ENCODE data around the gene LRP1-AS.

Gene LRP1-AS

DNA sequence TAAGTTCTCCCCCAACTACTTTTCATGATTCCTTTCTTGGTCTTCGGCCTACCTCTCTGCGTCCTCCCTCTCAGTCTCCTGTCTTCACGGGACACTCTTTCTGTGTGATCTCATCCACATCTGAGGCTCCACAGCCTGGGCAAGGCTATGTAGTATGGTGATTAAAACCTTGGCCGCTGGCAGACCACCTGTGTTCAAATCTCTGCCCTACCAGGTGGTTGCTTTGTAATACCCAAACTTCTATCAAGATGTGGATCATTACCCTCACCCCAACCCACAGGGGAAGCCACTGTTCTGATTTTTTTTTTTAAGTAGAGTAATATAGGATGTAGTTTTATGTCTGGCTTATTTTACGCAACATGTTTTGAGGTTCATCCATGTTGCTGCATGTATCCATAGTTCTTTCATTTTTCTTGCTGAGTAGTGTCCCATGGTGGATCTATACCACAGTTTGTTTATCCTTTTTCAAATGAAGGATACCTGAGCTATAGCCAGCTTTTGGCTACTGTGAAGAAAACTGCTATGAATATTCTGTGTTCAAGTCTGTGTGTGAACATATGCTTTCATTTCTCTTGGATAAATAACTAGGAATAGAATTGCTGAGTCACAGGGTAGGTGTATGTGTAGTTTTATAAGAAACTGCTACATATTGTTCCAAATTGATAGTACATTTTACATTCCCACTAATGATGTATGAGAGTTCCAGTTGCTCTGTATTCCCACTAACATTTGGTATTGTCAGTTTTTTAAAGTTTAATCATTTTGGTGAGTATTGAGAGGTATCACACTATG is 27.9 kb downstream of the LRP1-AS start:
- DNase-seq (ENCODE audit: low read depth in 2 of 2), result no peak

DNA sequence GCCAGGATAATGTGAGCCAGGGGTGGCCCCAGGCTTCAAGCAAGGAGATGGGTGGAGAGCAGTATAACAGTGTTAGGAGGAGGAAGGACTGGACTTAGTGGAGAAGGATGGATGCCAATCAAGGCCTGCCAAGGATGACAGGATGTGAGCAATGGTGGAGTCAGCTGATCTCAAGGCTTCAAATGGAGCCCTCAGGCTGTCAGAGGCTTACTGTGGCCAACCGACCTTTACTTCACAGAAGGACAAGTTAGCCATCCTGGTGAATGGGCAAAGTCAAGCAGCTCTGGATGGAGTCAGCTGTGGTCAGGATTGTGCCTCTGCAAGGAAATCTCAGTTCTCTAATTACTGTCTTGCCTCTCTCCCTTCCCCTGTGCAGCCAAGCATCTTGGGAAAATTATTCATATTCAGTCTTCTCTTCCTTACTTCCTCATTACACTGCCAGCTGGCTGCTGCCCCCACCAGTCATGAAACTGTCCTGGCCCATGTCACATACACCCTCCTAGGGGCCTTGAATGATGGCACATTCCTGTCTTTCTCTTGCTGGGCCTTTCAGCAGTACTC is 28.6 kb downstream of the LRP1-AS start:
- no peak for DNase-seq (ENCODE audit: low read depth in 2 of 2)

DNA sequence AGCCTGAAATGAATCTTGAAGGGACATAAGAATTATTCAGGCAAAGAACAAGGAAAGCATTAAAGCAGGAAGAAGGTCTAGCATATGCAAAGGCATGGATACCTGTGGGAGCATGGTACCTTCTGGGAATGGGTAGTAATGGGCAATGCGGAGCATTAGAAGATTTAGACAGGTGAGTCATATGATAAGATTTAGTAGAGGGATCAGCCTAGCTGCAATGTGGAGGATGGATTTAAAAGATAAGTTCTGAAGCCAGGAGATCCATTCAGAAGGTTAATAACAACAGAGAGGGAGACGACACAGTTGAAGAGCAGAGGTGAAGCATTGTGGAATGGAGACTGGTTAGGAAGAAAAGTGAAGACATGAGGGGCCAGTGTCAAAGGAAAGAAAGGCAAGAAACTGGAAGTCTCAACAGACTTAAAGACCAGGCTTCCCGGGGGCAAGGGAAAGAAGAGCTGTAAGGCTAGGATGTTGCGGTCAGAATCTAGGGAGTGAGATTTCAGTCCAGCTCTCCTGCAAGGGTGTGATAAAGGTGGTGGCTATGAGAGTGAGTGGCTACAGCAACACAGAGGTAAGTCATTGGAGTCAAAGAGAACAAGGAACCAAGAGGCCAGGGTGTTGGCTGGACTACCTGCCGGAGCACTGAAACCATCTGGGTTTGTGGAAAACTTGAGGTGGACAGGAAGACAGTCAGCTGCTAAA is 30.7 kb downstream of the LRP1-AS start:
- no peak for DNase-seq (ENCODE audit: low read depth in 2 of 2)

DNA sequence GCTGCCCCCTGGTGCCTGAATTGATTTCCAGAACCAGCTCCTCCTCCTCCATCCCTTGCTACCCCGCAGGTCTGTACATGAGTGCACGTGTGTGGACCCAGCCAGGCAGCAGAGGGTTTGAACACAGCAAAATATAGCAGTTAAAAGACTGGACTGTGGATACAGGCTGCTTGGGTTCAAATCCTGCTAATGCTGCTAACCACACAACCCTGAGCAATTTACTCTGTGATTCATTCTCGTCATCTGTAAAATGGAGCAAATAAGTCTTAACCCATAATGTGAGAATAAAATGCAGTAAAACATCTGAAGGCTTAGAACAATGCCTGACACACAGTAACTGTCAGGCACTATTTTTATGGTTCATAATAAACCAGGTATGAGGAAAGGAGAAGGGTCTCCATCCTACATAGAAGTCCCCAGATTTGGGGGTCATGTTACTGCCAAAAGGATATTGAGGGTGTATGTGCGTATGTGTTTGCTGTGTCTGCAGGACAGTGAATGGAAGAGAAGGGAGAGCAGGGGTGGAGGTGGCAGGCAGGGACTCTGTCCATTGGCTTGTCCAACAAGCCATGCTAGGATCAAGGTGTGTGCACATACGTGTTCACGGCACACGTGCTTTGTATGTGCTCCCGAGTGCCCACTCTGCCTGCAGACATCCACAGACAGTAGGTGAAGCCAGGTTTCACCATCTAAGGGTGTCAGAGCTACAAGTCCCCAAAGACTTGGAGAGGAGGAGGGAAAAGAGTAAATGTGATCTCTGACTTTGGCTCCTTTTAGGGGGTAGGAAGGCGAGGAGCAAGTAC is 34.7 kb downstream of the LRP1-AS start:
- DNase-seq (ENCODE audit: low read depth in 2 of 2), result no peak

DNA sequence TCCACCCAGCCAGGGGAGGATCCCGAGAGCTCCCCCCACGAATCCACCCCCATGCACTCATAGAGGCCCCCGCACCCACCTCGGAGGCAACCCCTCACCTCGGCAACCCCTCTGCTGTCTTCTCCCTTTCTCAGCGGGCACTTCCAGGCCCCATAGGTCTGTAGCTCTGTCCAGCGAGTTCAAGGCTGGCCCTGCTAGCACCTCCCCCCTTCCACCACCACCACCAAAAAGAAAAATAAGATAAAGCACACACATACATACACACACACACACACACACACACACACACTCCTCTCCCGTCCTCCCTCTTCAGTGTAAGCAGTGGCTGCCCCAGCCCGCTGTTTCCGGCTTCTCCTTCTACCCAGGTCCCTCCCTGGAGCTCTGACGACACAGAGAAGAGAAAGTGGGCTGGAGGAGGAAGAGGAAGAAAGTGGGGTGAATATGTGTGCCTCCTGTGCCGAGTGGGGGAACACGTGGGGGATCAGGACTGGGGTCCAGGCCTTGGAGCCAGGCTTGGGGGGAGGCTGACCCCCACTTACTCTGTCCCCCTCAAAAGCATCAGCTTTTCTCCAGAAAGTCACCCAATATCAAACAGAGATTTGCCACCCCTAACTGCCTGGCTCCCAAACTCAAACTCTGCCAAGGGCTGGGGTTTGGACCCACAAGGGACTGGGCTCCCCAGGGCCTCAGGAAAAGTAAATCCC is 36.2 kb downstream of the LRP1-AS start, which contains the start of gene STAT6:
Gene STAT6, minus strand, starts transcription at position 332 of the 704 bp plus-strand sequence. CDS start 3,084 bp downstream, outside the sequence.
- peak; percentile 63 to 78 for DNase-seq (ENCODE audit: low read depth in 2 of 2)

DNA sequence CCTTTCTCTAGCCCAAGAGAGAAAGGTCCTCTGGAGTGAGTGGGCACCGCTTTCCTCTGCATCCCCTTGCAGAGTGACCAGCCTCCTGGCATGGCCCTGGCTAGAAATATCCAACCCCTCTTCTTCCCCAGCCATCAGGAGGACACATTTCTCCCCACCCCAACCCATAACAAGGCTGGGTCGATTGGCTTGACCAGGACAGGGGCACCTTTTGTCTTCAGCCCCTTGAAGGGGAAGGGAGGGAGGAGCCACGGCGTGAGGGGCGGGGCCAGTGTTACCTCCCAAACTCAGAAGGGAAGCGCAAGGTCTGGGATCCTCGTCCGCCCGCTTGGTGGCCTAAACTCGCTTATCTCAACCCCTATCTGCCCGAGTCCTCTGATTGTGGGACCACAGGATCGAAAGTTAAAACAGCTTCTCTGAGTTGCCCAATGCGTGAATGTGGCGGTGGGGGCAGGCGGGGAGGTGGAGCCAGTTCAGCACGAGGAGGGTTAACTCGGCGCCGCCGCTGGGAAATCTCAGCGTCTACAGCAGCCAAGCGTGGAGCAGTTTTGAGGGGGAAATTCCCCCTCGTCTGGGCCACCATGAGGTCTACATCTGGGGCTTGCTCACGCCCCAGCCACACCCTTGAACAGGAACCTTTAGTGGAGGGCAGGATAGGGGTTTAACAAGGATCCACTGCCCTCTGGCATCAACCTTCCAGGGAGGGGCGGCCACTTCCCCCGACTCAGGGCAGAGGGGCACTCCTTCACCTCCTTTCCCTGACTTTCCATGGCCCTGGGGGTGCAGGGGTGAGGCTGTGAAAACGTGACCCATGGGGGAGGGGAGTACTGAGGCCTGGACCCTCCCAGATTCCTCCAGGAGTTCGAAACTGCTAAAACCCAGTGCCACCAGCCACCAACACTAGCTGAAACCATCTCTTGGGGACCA is 37.1 kb downstream of the LRP1-AS start:
- peak; percentile 57 to 67 for DNase-seq (ENCODE audit: low read depth in 2 of 2)

DNA sequence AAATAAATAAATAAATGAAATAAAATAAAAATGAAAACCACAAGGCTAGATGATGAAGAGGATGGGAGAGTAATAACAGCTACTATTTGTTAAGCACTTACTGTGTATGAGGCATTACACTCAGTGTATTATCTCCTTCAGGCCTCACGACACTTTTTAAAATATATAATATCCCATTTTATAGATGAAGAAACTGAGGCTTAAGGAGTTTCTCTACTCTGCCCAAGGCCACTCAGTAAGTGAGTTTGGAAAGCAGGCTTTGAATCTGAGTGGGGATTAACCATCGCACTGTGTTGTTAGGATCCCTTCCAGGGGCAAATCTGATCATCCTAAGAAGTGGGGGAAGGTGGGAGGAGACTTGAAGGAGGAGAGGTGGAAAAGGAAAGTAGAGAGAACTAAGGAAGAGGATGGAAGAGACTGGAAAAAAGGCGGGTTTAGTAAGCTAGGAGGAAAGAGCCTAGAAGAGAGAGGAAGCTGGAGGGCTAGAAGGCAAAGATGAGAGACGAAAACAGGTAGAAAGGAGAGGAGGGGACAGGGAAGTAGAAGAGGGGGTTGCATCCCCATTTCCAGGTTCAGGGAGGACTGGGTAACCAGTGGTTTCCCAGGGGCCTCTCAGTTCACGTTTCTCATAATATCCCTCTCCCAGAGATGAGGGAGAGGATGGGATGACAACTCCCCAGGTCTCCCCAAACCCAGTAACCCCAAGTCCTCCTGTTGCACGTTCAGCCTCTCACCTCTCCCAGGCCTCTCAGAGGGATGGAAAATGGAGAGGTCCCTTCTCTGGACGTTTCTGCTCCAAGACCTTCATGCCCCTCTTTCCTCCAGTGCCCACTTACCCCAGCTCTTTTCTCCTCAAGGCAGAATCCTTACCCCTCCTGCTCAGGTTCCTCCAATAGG is 38.0 kb downstream of the LRP1-AS start:
- DNase-seq (ENCODE audit: low read depth in 2 of 2), result no peak

DNA sequence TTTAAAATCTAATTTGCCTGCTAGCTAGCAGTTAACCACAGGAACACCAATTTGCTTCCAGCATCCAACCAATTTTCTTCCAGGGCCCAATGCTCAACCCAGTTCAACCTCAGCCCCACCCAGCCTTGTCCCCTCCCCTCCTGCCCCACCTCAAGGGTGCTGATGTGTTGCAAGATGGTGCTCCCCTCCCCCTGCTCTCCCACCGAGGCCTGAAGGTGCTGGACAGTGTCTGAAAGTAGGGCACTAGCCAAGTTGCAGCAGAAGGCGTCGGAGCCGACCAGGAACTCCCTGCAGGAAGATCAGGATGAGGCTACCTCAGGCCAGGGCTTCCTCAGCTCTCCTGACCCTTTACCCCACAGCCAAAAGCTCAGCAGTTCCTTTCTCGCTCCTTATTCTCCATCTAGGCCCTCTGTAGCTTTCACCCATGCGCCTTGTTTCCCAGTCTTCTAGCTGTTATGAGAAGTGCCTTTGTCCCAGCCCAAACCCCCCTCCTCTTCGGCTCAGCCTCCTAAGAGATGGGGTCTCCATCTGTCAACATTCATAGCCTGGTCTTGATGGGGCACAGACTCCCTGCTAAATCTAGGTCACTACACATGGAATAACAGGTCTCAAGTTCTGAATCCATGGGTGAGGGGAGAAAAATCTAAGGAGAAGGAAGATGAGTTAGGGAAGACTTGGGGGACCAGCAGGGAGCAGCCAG is 39.8 kb downstream of the LRP1-AS start:
- DNase-seq (ENCODE audit: low read depth in 2 of 2), result no peak

DNA sequence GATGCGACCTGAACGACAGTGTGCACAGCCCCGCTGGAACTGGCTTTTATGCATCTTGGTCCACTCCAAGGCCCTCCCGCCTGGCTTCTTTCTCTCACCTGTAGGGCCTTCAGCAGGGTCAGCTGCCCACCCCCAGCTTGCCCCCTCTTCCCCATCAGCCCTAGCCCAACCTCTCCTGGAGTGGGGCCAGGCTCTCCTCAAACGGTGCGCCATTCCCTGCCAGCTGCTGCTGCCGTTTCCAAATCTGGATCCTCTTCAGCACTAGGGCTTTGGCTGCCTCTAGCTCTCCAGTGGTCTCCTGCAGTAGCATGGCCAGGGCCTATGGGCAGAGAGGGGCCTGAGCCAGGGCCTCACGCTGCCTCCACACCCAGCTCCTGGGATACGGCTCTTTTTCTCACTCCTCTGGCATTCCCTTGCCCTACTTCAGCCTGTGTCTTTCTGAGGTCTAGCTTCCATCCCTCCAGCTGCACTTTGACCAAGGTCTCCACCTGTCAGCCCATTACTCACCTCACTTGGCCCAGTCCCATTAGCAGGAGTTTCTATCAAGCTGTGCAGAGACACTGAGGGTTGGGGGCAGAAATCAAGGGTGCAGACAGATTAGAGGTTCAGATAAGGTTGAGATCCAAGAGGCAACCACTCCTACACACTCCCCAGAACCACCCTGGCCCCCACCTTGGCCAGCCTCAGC is 41.3 kb downstream of the LRP1-AS start:
- no peak for DNase-seq (ENCODE audit: low read depth in 2 of 2)

DNA sequence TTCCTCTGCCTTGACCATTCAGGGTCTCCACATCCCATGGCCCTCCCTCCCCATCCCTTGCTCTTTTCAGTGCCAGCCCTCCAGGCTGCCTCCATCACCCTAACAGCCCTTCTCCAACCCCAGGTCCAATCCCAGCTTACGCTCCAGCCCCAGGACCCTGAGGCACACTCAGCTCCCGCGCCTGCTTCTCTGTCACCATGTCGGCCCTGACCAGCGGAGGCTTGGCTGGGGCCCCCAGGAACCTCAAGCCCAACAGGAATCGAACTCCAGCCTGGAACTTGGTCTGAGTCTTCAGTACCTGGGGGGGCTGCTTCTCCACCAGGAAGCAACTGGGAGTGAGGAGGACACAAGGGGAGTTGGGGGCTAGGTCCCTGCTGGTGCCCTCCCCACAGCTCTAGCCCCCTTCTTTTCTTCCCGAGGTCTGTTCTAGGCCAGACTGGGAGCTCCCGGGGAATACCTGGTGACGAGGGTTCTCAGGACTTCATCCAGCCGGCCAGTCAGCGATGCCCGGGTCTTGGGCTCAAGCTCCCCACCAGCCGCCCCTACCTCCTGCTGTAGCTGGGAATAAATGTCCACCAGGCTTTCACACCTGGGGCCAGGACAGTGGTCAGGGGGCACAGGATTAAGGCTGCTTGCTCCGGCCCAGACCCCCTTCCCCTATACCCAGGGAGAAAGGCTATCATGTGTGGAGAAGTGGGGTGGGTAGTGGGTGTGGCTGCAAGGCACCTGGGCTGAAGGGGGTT is 42.2 kb downstream of the LRP1-AS start:
- no peak for DNase-seq (ENCODE audit: low read depth in 2 of 2)

DNA sequence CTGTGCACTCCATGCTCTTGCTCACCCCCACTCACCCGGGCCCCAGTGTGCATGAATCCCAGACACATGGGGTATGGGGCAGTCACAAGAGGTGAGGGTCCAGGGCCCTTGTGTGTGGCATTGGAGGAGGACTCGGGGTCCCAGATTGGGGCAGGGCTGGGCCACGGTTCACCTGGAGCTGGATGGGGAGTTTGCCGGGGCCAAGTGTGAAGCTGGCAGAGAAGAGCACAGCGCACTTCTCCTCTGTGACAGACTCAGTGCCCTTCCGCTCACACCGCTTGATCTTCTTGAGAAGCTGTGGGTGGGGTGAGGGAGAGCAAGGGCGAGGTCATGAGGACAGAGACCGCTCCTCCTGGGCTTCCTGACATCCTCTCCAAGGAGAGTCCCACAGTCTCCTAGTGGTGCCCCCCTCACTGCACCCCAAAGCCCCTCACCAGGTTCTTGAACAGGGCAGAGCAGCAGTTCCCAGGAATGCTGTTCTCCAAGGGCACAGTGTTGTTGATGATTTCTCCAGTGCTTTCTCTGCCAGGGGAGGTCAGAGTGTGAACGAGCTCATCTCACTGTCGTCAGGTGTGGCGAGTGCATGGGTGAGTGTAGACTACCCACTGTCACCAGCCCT is 43.0 kb downstream of the LRP1-AS start:
- no peak for DNase-seq (ENCODE audit: low read depth in 2 of 2)

DNA sequence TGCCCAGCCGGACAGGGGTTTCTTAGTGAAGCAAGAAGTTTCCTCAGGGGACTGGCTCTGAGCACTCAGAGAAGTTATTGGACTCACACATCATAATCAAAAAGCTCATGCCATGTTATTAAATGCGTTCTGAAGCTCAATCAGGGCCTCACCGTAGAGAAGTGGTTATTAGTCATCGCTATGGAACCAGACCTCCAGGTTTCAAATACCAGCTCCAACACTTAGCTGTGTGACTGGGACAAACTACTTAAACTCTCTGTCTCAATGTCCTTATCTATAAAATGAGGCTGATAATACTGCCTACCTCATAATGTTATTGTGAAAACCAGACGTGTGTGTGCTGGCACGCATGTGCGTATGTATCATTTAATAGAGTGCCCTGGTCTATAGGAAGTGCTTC is 43.6 kb downstream of the LRP1-AS start:
- DNase-seq (ENCODE audit: low read depth in 2 of 2), result no peak

DNA sequence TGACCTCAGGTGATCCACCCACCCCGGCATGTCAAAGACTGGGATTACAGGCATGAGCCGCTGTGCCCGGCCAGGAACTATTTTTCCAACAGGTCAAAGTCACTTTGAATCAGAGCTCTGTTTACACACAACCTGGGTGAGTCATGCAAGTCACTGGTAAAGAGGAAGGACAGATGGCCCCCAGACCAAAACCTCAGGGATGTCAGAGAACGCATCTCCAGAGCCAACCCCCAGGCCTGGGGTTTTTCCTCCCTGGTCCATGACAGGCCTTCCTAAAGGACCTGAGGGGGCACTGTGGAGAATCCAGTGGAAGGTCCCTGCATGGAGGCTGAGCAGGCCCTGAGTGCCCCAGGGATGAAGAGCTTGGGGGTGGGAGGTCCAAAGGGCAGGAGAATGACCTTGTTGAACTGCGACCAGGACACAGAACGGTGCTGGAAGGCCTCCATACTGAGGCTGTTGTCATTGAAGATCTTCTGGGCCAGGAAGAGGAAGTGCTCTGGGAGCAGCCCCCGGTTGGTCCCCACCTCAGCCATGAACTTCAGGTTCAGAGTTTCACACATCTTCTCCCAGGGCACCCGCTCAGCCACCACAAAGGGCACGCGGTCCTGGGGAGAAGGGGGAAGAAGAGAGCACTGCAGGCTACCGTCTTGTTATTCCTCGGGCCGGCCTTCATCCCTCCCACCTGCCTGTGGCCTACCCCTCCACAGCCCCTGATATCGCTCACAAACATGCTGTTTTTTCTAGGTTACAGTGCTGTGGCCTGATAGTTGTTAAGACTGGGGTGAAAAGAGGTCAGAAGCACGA is 45.3 kb downstream of the LRP1-AS start:
- DNase-seq (ENCODE audit: low read depth in 2 of 2), result no peak

DNA sequence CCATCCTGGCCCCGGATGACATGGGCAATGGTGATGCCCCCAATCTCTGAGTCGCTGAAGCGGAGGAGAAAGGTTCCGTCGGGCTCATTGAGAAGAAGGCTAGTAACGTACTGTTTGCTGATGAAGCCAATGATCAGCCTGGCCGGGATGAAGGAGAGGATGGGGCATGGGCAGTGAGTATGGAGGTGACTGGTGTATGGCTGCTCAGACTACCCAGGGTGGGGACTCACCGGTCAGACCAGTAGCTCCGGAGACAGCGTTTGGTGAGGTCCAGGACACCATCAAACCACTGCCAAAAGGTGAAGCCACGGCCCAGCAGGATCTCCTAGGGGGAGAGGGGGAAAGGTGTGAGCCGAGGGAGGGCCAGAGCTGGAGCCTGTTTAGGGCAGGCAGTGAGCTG is 47.7 kb downstream of the LRP1-AS start:
- DNase-seq (ENCODE audit: low read depth in 2 of 2), result no peak

DNA sequence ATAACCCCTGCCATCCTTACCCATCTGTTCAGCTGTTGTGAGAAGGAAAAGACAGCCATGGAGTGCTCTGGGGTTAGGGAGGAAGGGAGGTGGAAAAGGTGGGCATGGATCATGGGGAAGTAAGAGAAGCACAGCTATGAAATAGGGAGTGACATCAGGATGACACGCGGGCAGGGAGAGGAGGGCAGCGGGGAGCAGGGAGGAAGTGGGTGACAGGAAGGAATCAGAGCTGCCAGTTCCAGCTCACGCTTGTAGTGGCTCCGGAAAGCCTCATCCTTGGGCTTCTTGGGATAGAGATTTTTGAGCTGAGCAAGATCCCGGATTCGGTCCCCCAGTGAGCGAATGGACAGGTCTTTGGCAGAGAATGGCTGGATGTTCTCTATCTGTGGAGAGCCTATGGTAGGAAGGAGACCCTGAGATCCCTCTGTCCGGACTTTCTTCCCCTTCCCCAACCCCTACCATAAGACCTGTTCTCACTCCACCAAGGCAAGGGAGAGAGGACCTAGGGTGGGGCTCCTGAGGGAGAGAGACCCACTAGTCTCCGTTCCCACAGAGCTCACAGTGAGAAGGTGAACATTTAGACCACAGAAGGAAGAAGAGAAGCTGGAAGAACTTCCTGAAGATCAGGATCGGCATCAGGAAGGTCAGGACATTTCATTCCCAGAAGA is 48.2 kb downstream of the LRP1-AS start:
- DNase-seq (ENCODE audit: low read depth in 2 of 2), result no peak

Data from activated CD8-positive, alpha-beta memory T cell treated with anti-CD3 and anti-CD28 coated beads for 4 hours (primary cell).